Left ventricle myocardium inferior (tissue), 1 donor: ENCODE results near the gene FOXJ2. TPM values are rescaled to one million over a fixed set of nuclear protein-coding genes. Genes with fewer than 3 reads are reported as not detected.
"Not testable (repeated sequence)": the region's sequence is repeated elsewhere in the genome, so short reads cannot be mapped to it uniquely, and the experiment has no call there.

Experiments used
- DNase-seq: peaks from one replicate; pipeline ENCODE4 v3.0.0-alpha.2; 2020
- H3K27ac ChIP-seq: fragments of 200-600 bp; replicated peaks from 2 replicates; pipeline ENCODE4 v1.8.0; 2021
- H3K27me3 ChIP-seq: fragments of 200-600 bp; 2 replicates; pipeline ENCODE4 v1.8.0; 2021; ENCODE audit warnings: low read depth
- H3K36me3 ChIP-seq: fragments of 200-600 bp; 2 replicates; pipeline ENCODE4 v1.8.0; 2021
- H3K4me1 ChIP-seq: fragments of 200-600 bp; 2 replicates; pipeline ENCODE4 v1.8.0; 2021
- H3K4me3 ChIP-seq: fragments of 200-600 bp; 2 replicates; pipeline ENCODE4 v1.8.0; 2021; ENCODE audit warnings: mild to moderate bottlenecking, moderate library complexity
- H3K9me3 ChIP-seq: fragments of 200-600 bp; replicated peaks from 2 replicates; pipeline ENCODE4 v1.8.0; 2021
- intact Hi-C: fragments of 100-400 bp; cut with micrococcal nuclease; formaldehyde crosslinking; loops from one replicate; pipeline ENCODE4 v1.11.0; 2022
- total RNA-seq: library from RNA; stranded (reverse); fragmentation: NEBNext Ultra II Directional; extraction: Animal tissue kit (Norgen Biotek cat#: 25700); gene quantifications from one replicate; pipeline ENCODE4 v1.2.1, GENCODE V29; 2021
- TF ChIP-seq, protein P1 (sequence below): fragments of 200-600 bp; IDR thresholded peaks from 2 replicates; pipeline ENCODE4 v1.8.0; 2021; ENCODE audit warnings: antibody characterized with exemption, mild to moderate bottlenecking, borderline replicate concordance
- donor health status: DM: no; HTN: yes; CAD: no; lungs with severe emphysema.

Gene FOXJ2
- total RNA-seq, 1 donor from 2014 or later: 22.1 TPM

DNA sequence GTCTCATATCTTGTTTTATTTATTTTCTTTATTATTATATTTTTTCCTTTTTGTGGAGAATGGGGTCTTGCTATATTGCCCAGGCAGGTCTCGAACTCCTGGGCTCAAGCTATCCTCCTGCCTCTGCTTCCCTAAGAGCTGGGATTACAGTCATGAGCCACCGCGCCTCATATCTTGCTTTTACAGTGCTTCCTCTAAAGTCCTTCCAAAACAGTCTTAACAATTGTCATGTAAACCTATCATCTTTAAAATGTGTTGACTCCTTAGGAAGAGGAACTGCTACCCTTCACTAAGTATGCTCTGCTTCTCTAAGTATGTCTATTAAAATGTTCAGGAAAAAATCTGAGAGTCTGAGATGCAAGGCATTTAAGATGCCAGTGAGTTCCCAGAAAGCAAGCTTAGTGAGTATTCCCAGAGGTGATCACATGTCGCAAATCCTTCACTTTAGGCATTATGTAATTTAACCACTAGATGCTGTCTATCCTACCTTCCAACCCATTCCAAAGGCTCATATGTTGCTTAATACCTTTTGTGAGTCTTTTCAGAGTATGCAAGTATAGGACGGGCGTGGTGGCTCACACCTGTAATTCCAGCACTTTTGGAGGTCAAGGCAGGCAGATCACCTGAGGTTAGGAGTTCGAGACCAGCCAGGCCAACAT lies 19.7 kb upstream of the FOXJ2 start:
- H3K27me3 ChIP-seq: peaks cover 87% of the 10 kb centered on the region
- intact Hi-C loops: no loop called here
- H3K9me3 ChIP-seq: no peaks in the 10 kb centered on the region
- no peak overlapping the region for H3K27ac ChIP-seq
- no peaks in the 10 kb centered on the region for H3K4me1 ChIP-seq
- no peak for DNase-seq
- H3K4me3 ChIP-seq: no peak overlapping the region
- no peaks in the 10 kb centered on the region for H3K36me3 ChIP-seq
- TF ChIP-seq, protein P1, sequence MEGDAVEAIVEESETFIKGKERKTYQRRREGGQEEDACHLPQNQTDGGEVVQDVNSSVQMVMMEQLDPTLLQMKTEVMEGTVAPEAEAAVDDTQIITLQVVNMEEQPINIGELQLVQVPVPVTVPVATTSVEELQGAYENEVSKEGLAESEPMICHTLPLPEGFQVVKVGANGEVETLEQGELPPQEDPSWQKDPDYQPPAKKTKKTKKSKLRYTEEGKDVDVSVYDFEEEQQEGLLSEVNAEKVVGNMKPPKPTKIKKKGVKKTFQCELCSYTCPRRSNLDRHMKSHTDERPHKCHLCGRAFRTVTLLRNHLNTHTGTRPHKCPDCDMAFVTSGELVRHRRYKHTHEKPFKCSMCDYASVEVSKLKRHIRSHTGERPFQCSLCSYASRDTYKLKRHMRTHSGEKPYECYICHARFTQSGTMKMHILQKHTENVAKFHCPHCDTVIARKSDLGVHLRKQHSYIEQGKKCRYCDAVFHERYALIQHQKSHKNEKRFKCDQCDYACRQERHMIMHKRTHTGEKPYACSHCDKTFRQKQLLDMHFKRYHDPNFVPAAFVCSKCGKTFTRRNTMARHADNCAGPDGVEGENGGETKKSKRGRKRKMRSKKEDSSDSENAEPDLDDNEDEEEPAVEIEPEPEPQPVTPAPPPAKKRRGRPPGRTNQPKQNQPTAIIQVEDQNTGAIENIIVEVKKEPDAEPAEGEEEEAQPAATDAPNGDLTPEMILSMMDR: no peak

GRCh38 chr12:8014836-8015235 lies 17.7 kb upstream of the FOXJ2 start:
- intact Hi-C loops: no loop called here
- no peak overlapping the region for H3K27ac ChIP-seq
- H3K4me1 ChIP-seq: peaks cover 13% of the 10 kb centered on the region
- H3K36me3 ChIP-seq: no peaks in the 10 kb centered on the region
- H3K4me3 ChIP-seq: no peak overlapping the region
- TF ChIP-seq, protein P1: no peak
- DNase-seq: no peak
- H3K9me3 ChIP-seq: no peaks in the 10 kb centered on the region
- peaks cover 93% of the 10 kb centered on the region for H3K27me3 ChIP-seq

DNA sequence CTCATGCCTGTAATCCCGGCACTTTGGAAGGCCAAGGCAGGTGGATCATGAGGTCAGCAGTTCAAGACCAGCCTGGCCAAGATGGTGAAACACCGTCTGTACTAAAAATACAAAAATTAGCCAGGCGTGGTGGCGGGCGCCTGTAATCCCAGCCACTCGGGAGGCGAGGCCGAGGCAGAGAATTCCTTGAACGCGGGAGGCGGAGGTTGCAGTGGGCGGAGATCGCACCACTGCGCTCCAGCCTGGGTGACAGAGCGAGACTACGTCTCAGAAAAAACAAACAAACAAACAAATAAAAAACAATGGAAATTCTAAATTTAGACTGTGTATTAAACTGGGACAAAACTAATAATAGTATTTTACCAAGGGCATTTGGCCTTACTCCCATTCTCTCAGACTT lies 14.3 kb upstream of the FOXJ2 start:
- H3K36me3 ChIP-seq, DNase-seq, H3K9me3 ChIP-seq, intact Hi-C loops, H3K27ac ChIP-seq: not testable (repeated sequence)
- Histone ChIP-seq H3K27me3 (peaks cover 59% of the 10 kb centered on the region), H3K4me3 (peak overlapping the region; percentile 65), H3K4me1 (peaks cover 13% of the 10 kb centered on the region)

DNA sequence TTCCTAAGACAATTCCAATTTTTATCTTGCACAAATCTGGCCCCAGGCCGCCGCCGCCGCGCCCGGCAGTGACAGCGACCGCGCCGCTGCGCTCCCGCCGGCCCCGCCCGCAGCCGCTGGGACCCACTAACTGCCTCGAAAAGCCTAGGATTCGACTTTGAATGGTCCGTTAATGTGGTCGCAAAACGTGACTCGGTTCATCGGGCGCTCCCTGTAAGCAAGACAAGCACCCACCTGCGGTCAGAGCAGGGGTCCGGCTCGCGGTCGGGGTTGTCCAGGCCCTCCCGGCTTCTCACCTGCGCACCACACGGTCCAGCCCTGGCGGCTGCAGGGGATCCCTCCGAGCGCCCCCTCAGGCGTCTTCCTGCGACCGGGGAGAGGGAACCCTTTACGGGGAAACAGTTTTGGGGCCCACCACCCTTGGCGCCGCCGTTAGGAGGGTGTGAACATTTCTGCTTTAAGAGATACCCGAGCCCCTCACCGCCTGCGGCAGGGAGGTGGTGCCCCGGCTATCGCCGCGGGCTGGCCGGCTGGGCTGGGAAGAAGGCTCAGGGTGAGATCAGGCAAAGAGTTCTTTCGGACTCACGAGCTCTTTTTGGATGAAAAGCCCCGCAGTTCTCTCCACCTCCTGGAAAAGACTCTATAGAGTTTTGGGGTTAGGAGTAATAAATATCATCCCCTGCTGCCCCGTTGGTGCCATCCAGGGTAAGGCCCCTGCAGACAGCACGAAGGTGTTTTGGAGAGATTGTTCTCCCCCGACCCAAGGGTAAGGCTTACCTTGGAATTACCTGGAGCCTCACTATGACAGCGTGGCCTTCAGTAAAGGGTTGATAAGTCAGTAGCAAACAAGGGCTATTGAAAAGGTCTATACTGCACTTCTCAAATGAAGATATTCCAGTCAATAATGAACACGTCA lies 13.6 kb upstream of the FOXJ2 start:
- peaks cover 13% of the 10 kb centered on the region for H3K4me1 ChIP-seq
- TF ChIP-seq, protein P1: no peak
- H3K4me3 ChIP-seq: peak overlapping the region; percentile 65
- no peak overlapping the region for H3K27ac ChIP-seq
- H3K9me3 ChIP-seq: no peaks in the 10 kb centered on the region
- DNase-seq: no peak
- H3K36me3 ChIP-seq: no peaks in the 10 kb centered on the region
- intact Hi-C loops: no loop called here
- peaks cover 52% of the 10 kb centered on the region for H3K27me3 ChIP-seq

- peak; percentile 95 for DNase-seq
- intact Hi-C loops: no loop called here
- no peaks in the 10 kb centered on the region for H3K27me3 ChIP-seq
Measured at GRCh38 chr12:8026291-8026900, 6.1 kb upstream of the FOXJ2 start.

More at GRCh38 chr12:8026291-8026900, 6.1 kb upstream of the FOXJ2 start:
- H3K27ac ChIP-seq: peak overlapping the region; percentile 100
- TF ChIP-seq, protein P1: no peak
- H3K4me3 ChIP-seq: peak overlapping the region; percentile 81
- no peaks in the 10 kb centered on the region for H3K36me3 ChIP-seq
- H3K4me1 ChIP-seq: peaks cover 21% of the 10 kb centered on the region
- H3K9me3 ChIP-seq: no peaks in the 10 kb centered on the region
